NCI-H510A (cell line): ENCODE results near the gene PLEKHM1.

ENCODE experiments used
- DNase-seq: peaks from one replicate; lab custom pipeline; 2025; lab: John Stamatoyannopoulos, UW

PLEKHM1 gene

DNA sequence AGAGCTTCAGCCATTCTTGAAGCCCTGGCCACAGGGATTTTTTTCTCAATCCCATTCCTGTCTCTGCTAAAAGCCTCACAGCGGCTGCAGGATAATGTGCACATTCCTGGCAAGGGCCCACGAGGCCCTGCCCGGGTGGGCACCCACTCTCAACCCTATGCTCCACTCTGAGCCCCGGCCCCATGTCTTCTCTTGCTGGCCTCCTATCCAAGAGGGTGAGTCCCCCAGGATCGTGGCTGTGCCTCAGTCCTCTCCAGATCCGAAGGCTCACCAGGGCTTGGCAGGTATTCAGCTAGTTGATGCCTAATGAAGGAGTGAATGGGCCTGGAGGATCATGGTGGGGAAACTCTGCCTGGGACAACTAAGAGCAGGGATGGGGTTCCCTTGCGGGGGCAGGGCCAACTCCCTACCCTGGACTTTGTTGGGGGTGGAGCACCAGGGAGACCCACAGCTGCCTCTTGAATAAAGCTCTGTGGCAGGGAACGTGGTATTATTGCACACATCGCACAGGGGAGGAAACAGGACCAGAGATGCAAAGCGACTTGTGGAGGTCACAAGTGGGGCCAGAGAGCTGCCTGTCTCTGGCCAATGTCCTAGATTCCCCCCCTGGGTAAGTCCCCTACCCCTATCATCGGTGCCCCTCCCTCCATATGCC lies 63.2 kb downstream of the PLEKHM1 start:
- no peak for DNase-seq

DNA sequence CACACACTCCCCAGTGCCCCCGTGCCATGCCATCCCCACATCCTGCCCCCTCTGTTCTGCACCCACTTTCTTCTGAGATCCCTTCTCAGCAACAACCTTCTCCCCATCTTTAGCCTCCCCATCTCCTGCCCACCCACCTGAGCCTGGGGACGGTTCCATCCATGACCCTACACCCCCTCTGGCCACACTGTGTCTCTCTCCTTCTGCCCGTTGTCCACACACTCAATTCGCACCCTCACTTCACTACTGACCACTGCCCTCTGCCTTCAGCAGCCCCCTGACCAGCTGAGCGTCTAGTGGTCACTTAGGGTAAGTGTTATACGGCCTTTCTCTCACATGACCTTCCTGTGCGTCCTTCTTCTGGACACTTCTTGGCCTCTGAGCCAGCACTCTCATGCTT lies 64.0 kb downstream of the PLEKHM1 start:
- no peak for DNase-seq

DNA sequence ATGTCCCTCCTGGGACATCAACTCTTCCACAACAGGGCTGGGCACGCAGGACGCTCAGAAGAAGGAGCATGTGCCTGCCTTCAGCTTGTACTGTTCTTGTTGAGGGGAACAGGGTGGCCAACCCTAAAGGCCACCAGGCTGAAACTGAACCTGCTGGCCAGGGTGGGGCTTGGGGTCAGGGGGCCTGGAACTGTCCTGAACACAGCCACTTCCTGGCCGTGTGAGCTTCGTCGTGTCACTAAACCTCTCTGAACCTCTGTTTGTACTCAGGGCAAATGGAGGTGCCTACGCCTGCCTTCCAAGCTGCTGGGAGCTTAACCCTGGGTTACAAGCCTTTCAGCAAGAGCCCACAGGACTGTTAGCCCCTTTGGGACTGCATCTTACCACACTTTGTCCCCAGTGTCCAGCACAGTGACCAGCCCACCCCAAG lies 64.5 kb downstream of the PLEKHM1 start:
- no peak for DNase-seq

DNA sequence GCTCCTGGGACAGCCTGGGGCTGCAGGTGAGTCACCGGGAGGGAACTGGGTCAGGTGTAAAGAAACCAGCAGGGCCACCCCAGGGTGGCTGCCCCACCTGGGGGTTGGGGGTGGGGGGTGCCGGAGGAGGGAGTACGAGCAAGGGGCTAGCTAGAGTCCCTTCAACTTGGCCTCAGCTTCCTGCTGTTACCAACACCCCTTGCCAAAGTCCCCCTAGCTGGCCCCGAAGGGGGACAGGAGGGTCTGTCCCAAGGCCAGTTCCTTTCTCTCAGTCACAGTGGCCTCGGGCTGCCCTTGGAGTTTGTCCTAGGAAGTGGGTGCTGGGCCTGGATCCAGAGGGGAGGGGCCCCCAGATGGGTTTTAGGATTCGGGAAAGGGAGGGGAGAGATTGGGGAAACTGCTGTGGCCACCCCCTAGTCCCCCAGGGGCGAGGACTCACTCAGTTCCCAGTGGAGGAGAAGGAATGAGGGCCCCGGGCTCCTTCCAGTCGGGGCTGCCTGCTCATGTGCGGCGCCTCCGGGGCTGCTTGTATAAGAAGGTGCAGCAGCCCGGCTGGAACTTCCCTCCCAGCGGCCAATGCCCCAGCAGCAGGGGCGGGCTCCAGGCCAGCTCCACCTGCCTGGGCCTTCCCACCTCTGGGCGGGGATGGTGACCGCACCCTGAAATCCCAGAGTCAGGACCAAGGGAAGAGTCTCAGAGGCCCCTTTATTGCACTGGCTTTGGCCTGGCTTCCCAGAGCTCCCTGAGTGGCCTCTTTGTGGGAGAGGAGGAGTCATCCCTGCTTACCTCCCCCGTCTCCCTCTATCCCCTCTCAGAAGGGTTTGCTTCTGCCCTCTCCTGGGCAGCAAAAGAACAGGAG lies 65.2 kb downstream of the PLEKHM1 start:
- peak; percentile 88 for DNase-seq

DNA sequence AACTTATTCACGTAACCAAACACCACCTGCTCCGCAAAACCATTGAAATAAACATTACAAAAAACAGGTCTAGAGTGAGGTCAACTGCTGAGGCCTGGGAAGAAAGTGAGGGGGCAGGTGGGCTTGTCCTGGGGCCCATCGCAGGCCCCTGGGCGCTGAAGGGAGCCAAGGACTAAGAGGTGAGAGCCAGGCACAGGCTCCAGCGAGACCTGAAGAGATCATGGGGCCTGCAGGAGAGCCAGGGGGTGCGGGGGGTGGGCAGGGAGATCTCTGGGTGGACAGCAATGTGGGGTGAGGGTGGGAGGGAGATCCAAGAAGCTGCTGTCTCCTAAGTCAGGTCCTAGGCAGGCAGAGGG lies 65.8 kb downstream of the PLEKHM1 start:
- DNase-seq: no peak

DNA sequence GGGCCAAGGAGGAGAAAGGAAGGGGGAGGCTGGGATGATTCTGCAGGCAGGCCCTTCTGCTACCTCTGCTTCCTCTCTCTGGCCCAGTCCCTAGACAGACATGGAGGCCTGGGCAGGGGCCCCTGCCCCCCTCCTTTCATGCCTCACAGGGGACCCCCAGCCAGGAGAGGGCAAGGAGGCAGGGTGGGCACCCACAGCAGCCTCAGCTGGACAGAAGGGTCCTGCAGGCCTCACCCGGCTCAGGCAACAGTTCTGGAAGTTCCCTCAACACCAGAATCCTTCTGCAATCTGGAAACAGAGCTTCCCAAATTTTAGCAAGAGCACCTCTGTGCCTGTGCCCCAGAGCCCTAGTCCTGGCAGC lies 66.6 kb downstream of the PLEKHM1 start:
- no peak for DNase-seq

DNA sequence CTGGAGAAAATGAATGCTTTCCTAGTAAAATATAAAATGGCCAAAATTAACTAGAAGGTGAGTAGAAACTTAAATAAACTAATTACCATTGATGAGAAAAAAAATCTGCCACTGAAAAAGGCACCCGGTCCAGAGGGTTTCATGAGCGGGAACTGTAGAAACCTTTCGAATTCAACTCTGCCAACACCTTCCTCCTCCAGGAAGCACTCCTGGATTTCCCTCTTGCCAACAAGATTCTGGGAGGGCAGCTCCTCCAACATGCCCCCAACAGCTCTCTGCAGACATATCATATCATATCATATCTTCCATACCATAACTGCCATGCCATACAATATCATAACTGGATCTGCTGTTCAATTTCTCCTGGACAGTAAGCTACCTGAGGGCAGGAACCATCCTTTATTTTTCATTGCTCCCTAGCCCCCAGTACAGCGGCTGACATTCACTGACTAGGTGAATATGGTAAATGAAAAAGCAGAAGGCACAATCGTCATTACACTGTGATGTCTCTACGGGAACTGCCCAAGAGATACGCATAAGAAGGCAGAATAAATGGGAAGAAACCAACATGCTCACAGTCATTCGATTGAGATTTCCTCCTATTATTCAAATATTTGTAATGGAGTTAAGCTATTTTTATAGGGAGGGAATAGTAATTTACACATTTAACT lies 67.1 kb downstream of the PLEKHM1 start:
- no peak for DNase-seq

DNA sequence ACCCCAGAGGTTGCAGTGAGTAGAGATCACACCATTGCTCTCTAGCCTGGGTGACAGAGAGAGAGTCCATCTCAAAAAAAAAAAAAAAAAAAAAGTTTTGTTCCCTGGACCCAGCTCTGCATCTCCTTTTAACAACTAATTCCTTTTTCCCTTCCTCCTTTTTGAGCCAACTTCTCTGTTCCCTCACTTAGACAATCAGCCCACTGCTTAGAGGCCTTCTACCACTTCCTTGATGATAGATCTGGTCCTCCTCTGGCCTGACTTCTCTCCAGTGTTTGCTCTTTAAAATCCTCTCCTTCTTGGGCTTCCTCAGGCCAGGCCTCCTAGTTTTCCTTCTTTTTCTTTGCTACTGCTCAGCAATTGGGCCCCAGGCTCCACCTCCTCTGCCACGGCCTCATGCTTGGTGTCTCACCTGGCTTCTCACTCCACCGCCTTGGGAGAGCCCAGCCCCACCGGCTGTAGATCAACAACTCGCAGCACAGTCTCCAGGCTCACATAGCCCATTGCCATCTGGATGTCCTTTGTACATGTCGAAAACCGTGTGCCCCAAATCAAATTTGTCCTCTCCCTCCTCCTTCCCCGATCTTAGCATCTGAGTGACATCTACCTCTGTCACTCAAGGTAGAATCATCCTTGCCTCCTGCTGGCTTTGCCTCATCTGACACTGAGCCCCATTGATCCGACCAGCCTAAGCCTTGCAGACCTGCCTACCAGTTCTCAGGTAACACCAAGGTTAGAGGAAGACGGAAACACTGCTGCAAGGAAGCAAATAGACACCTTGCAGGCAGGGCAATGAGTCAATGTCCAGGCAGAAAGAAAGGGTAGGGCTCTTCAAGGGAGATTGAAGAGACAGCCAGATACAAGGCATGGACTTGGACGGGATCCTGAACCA lies 75.3 kb downstream of the PLEKHM1 start:
- no peak for DNase-seq

DNA sequence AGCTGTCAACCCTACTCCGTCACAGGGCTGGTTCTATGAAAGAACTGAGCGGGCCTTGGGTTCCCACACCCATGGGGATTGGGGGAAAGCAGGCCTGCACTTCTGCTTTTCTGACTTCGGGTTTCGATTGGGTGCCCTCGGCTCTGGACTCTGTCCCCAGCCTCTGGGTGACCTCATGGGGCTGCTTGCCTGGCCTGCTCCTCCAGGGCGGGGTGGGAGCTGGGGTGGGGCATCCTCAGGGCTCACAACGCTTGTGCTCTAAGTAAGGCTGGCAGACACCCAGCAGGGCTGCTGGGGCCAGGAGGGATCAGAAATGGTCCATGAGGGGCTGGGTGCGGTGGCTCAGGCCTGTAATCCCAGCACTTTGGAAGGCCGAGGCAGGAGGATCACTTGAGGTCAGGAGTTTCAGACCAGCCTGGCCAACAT lies 77.0 kb downstream of the PLEKHM1 start:
- DNase-seq: no peak

DNA sequence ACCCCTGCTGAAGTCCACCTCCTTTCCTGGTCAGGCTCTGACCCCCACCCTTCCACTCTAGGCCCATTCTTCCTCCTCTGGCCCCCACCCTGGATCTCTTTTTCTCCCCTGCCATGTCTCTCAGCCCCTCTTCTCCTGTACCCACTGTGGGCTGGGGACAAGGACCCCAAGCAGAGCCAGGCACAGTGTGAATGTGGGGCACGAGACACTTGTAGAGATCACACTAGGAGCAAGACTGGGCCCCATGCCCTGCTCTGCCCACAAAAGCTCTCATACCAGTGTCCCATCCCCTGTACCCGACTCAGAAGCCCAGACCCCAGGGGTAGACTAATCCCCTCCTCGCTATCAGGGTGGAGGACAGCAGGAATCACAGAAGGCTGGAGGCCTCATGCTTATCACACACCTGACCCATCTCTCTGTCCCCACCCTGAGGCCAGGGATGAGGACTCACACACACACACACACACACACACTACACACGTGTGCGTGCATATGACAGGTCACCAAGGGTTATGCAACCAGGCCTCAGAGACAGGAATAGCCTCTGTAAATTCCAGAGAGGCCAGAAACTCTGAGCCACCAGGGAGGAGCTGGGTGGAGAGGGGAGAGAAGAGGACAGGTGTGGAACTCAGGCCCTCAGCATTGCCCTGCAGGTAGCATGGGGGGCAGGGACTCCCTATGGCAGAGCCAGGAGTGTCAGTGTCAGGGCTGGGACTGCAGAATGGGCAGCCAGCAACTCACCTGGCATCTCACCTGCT lies 79.0 kb downstream of the PLEKHM1 start:
- DNase-seq: no peak

DNA sequence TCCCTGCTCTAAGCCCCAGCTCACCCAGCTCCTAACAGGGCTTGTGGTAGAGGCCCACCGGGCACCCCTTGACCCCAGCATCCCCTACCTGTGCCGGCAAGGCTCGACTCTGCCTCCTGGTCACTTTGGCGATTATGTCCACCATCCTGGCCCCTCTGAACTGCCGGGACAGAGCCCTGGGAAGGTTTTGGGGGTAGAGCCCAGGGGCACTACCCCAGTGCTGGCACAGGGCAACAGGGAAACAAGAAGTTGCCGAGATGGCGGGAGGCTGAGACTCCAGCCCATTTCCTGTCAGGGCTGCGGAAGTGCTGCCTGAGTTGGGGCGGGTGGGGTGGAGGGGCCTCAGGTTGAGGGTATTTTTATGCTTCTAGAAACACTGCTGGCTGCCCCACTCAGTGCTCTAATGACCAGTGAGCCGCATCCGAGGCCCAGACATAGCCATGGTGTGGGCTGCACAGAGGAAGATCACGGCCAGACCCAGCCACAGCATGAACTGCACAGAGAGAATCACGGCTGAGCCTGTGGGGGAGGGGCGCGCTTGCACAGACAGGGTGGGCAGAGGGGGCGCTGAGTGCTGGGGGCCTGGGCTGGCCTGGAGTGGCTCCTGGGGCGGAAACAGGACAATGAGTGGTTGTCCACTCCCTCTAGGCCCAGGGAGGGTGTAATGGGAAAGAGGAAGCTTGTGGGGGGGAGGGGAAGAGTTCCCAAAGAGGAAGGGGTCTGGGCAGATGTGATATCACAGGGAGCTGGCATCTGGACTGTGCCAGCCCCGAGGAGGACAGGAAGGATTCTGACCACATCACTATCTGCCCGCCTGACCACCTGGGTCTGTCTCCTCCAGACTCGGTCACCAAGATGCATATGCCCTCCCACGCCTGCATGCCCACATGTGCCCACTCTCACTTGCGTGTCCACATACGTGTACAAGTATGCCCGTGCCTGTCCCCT lies 80.1 kb downstream of the PLEKHM1 start:
- DNase-seq: no peak

DNA sequence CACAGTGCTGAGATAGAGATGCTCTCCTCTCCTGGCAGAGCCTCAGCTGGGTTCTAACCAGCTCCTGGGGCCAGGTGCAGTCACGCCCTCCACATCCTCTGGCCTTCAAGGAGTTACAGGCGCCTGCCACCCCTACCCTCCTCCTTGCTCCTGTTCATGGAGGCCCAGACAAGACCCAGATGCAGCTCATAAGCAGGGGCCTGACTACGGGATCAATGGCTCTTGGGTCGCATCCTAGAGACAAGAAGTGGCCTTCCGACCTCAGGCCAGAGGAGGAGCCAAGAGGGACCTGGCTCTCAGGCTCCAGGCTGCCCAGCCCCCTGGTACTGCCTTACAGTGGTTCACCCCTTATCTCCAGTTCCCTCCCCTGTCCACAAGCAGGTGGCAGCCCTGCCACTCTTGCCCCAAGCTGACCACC lies 80.9 kb downstream of the PLEKHM1 start:
- no peak for DNase-seq

DNA sequence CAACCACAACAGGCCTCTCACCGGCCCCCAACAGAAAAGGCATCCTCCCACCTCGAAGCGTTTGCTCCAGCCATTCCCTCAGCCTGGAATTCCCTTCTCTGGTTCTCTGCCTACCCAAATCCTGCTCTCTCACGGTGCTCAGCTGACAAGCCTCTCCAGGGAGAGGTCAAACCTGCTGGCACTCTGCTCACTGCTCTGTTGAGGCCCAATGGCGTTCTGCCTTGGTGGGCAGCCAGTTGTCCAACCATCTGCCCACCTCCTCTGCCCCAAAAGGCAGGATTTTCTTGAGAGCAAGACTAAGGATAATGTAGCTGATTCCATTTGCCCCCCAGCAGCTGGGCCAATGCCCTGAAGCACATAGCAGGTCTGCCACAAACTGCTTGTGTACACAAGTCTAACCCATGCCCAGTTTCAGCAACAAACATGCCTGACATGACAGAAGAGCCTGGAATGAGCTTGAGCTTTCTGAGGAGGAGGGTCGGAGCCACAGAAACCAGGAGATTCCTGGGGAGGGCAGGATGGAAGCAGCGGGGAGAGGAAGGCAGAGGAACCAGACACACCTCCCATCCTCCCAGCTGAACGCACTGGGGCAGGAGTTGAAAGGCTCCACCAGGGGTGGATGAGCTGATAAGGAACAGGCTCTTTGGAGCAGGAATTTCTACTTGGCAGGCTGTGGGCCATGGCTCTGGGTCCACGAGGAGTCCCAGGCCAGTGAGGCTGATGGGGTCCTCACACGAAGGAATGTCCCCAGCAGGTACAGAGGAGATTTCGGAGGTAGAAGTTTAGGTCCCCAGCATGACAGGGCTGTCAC lies 81.7 kb downstream of the PLEKHM1 start:
- no peak for DNase-seq

DNA sequence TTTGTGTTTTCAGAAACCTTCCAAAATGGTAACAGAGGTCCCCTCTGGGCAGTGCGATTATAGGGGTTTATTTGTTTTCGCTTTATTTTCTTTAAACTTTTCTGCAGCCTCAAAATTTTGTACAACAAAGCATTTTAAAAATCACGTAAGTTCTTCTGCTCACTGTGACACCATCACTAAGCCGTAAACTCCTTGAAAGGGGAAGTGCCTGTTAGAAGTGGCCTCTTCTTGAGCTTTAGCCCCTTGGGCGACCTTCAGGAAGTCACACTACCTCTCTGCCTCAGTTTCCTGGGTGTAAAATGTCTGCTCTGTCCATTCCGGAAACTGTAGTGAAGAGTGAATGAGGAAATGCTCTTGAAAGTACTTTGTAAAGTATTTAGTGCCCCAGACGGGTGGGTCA lies 84.4 kb downstream of the PLEKHM1 start:
- no peak for DNase-seq

DNA sequence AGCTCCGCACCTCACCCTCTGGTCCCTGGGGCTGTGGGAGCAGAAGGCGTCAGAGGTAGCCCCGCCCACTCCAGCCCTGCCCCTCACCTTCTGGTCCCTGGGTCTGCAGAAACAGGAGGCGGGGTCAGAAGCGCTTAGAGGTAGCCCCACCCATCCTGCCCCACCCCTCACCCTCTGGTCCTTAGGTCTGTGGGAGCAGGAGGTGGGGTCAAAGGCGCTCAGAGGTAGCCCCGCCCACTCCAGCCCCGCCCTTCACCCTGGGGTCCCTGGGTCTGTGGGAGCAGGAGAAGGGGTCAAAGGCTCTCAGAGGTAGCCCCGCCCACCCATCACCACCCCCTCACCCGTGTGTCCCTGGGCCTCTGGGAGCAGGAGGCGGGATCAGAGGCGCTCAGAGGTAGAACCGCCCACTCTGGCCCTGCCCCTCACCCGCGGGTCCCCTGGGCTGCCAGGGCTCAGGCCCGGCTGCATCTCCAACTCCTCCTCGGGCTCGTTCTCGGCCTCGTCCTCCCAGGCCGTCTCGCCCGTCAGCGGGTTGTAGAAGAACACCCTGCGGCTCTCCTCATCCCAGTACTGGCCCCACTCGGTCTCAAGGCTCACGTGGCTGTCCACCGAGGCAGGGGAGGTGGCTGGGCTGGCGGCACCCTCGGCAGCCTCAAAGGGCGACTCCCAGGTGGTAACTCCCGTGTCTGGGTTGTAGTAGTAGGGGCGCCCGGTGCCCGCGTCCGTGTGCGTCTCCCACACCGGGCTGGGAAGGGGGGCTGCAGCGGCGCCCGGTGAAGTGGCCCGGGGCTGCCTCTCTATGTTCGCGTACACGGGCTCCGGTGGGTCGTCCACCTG lies 85.1 kb downstream of the PLEKHM1 start:
- no peak for DNase-seq

DNA sequence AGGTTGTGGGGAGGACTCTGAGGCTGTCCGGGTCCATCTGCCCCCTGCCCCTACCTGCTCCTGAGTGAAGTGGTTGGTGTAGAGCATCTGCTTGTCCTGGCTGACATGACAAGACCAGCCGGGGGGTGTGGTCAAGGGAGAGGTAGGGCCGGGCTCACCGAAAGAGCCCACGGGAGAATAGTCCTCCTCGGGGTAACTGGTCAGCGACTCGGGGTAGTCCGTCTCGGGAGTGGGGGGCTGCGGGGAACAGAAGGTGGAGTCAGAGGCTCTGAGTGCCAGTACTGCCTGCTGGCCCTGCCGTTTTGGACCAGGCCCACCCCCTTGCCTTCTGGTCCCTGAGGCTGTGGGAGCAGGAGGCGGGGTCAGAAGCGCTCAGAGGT lies 85.7 kb downstream of the PLEKHM1 start:
- no peak for DNase-seq

DNA sequence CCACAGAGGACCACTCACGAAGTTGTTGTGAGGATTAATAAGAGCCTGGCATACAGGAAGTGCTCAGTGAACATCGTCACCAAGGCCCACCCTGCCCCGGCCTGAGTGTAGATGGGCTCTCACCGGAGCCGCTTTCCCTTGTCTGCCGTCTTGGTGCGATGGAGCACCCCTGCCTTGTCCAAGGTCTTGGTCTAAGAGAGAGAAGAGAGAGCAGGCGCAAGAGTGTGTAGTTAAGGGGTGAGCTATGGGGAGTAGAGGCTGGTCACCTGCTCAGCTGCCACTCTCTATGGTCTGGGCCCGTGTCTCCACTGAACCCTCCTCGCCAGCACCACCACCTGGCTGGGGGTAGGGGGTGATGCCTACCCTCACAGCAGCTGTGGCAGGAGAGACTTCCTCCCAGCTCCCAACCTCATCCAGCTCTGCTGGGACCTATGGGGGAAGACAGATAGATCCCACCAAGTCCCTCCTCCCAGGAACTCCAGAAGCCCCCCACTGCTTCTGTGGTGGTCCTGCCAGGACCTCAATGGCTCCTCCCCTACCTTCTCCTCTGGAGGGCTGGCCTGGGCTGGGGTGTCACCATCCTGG lies 86.5 kb downstream of the PLEKHM1 start:
- DNase-seq: no peak

DNA sequence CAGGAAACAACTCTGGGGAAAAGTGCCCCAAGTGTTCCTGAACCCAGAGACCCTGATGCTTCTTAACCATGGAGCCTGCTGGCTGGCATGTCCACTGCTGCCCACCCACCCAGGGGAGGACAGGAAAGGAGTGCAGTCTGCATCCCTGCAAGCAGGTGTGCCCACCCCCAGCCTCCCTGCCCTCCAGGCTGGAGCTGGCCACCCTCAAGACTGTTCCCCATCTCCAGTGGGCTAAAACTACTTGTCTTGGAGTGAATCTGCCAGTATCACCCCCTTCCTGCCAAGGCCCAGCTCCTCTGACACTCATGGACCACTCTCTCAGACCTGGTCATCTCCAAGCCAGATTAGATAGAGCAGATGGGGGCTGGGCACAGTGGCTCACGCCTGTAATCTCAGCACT lies 87.6 kb downstream of the PLEKHM1 start:
- DNase-seq: no peak
